NCI-H524 treated with DMSO at 0.1 percent for 48 hours (cell line): Measurements from ENCODE around the gene USE1.
"Not testable (repeated sequence)": the region's sequence is repeated elsewhere in the genome, so short reads cannot be mapped to it uniquely, and the experiment has no call there.

Experiments
- DNase-seq: peaks from one replicate; lab custom pipeline; 2025; lab: John Stamatoyannopoulos, UW

The USE1 gene, protein sequence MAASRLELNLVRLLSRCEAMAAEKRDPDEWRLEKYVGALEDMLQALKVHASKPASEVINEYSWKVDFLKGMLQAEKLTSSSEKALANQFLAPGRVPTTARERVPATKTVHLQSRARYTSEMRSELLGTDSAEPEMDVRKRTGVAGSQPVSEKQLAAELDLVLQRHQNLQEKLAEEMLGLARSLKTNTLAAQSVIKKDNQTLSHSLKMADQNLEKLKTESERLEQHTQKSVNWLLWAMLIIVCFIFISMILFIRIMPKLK

DNA sequence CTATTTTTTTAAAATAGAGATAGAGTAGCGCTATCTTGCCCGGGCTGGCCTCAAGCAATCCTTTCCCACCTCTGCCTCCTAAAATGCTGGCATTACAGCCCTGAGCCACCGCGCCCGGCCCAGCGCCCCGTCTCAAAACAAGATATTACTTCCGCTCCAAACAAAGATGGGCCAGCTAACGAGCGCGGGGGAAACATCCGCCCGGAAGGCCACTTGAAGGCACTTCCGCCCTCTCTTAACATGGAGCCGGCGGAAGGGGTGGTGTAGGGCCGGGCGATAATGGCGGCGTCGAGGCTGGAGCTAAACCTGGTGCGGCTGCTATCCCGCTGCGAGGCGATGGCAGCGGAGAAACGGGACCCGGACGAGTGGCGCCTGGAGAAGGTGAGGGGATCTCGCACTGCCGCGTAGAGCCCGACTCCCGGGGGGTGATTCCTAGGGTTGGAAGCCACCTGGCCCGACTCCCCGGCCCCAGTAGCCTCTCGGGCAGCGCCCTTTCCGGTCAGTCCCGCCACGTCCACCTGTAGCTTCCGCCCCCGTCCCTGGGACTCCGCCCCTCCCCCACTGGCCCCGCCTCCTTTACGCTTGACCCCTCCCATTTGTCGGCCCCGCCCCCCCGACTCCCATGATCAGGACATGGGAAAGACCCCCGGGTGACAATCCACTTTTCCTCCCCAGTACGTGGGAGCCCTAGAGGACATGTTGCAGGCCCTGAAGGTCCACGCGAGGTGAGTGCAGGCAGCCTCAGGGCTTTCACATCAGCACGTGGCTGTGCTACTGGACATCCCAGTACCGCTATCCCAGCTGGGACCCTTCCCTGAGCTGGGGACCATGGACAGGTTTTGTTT, at the start of gene USE1:
TSS of gene USE1 (plus strand) at position 231 of the 845 bp plus-strand sequence. CDS start at position 280, 49 bp downstream.
- DNase-seq: peak; percentile 83

DNA sequence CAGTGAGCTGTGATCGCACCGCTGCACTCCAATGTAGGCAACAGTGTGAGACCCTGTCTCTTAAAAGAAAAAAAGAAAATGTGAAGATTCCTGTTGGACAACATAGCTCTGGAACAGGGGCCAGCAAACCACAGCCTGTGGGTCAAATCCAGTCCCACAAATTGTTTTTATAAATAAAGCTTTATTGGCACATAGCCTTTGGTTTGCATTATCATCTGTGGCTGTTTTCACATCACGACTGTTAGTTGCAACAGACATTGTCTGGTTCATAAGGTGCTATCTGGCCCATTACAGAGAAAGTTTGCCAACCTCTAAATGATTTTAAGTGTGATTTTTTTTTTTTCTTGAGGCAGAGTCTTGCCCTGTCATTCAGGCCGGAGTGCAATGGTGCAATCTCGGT, 49.4 kb upstream of the USE1 start:
- no peak for DNase-seq

DNA sequence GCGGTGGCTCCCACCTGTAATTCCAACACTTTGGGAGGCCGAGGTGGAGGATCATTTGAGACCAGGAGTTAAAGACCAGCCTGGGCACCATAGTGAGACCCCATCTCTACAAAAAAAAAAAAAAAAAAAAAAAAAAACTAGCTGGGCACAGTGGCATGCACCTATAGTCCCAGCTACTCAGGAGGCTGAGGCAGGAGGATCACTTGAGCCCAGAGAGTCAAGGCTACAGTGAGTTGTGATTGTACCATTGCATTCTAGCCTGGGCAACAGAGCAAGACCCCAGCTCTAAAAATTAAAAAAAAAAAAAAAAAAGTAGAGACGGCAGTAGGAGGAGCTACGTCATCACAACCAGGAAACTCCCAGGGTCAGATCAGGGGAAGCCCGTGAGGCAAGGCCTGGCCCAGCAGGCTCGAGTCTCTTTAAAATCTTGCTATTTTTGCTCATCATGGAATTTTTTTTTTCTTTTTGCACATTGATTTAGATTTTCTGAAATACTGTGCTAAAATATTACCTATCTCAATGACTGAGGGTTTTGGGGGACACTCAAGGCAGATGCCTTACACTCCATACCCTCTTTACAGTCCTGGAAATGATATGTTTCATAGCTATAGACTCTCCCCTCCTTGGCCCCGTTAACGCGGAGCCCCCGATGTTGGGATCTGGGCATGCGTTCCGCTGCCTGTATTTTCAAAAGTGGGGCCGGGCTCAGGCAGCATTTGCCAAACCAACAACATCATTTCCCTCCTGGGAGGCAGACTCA, 44.4 kb upstream of the USE1 start:
- DNase-seq: no peak

DNA sequence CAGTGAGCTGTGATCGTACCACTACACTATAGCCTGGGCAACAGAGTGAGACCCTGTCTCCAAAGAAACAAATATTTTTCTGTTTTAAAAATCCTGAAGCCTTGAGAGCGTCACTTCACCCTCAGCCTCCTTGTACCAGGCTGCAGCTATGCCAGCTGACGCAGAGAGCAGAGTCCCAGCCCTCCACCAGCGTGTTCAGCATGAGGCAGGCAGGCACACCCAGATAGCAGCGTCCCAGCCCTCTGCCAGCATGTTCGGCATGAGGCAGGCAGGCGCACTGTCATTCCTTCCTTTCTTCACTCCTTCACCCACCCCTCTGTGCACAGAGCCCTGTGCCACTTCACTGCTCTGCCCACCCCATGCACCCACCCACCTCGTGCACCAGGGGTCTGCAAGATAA, 43.3 kb upstream of the USE1 start:
- no peak for DNase-seq

DNA sequence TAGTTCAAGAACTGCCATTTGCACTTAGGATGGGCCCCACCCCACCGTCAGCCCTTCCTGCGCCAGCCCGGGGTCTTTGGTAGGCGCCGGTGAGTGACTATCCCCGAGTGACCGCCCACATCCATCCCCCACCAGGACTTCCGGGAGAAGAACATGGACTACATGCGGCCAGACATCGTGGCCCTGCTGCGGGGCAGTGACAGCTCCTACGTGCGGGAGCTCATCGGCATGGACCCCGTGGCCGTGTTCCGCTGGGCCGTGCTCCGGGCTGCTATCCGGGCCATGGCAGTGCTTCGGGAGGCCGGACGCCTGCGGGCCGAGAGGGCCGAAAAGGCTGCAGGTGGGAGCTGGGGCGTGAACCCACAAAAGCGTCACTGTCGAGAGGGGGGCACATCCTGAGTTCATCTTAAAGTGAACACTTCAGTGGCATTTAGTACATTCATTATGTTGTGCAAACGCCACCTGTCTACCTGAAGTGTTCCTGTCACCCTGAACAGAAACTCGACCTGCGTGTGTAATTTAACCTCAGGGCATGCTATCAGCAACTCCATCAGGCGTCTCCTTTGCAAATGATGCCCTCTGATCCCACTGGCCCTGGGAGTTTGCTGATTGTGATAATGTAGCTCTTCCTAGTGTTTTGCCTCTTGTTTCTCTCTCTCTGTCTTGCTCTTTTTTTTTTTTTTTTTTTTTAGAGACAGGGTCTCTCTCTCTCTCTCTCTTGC, 42.4 kb upstream of the USE1 start:
- DNase-seq: no peak

DNA sequence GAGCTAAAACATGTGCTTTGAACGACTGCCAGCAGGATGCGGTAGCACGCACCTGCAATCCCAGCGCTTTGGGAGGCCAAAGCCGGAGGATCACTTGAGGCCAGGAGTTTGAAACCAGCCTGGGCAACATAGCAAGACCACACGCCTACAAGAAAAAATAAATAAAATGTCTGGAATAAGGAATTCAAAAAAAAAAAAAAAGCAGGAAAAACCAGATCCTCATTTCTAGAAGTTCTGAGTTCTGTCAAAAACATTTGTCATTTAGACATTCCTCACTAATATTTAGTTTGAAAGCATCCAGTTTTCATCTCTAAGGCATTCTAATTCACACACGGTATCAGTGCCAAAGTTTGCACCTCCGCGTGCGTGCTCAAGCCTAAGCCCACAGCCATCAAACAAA, 36.9 kb upstream of the USE1 start:
- DNase-seq: no peak

DNA sequence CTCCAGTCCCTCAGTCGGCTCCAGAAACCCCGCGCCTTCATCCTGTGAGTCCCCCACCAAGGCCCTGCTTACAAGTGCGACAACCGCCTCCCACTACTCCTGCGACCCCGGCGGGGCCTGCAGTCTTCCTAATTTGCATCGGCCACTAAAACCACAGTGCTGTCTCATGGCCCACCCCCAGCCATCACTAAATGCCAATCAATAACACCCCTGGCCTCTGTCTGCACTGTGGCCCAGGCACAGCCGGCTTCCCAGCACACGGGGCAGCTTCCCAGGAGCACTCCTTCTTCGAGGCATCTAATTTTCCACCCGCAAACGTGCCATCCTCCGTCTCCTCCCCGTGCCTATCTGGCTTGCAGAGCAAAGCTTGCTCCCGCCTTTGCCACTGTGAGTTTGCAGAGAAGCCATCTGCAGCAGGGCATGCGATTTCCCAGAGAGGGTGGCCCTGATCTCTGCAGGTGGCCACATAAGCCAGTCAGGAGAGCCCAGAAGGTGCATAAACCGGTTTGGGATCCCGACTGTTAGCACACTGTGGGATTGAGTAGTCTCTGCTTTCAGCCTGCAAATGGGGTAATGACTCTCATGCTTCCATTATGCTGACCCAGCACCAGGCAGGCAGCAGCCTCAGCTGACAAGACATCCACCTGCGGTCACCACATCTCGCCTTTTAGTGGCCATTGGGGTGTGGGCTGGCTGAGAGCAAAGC, 34.0 kb upstream of the USE1 start:
- DNase-seq: no peak

DNA sequence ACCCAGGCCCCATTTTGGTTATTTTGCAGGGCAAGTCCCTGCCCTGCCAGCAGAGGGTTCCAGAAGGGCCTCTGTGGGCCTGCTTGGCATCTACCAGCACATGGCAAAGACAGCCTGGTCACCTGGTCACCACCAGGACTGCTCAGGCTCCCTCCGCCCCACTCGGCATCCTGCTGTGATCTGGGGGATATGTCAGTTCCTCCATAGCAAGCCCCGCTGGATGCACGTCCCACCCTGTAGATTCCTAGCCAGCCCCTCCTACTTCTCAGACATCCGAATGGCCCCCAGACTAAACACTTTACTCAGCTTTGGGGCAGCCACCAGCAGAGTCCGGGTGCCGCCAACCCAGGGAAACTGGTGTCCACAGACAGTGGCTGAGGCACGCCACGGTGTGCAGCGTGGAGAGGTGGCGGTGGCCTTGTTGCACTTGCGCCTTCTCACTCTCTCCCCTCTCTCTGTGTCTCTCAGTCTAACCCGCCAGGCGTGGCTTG, 31.8 kb upstream of the USE1 start:
- DNase-seq: no peak

DNA sequence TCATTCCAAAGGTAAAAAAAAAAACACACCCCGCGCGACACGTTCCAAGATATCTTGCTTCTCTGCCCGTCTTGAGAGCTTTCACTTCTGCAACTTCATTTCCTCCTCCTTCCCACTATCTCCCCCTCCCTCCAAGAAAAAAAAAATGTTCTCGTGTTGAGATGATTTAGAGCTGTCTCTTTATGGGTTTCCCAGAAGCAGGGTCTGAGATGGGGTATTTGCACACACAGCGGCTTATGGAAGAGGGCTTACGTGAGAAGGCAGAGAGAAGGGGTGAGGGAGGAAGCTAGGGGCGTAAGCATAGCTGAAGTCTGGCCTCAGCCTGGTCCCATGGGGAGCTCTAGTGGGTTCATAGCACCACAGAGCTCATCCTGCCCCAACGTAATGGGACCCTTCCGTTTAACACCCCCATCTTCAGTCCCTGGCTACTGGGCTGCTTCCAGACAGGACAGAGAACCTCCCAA, 31.3 kb upstream of the USE1 start:
- no peak for DNase-seq

DNA sequence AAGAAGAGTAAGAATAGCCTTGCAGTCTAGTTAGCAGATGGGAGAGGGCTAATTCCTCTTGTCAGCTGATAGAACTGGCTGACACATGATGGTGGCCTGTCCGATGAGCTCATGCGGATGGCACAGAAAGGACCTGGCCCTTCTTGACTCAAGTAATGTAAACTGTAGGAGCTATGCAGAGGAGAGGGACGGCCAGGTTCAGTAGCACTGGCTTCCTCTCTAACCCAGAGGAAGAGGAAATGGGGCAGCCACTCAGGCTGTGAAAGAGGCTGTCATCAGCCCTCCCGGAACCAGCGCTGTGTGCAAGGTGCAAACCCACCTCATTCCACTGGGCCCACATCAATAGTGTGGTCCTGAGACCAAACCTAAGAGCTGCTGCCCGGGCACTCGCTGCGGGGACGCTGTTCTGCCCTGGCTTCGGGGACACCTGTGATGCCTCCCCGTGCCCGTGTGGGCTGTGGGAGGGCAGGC, 30.8 kb upstream of the USE1 start:
- DNase-seq: no peak

DNA sequence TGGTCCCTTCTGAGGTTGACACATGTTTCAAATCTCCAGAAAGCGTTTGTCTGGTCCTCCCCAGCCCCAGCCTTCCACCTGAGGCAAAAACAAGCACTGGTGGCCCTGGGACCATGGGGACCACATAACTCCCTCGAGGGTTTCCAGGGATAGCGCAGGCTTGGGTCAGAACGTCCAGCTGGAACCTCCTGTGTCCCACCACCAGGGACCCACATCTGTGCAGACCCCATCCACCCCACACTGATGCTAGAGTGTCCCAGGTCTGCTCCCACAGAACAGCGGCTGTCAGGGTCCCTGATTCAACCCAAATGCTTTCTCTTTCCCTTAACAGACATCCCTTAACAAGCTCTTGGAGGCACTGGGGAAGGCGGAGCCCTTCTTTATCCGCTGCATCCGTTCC, 29.6 kb upstream of the USE1 start:
- DNase-seq: no peak

DNA sequence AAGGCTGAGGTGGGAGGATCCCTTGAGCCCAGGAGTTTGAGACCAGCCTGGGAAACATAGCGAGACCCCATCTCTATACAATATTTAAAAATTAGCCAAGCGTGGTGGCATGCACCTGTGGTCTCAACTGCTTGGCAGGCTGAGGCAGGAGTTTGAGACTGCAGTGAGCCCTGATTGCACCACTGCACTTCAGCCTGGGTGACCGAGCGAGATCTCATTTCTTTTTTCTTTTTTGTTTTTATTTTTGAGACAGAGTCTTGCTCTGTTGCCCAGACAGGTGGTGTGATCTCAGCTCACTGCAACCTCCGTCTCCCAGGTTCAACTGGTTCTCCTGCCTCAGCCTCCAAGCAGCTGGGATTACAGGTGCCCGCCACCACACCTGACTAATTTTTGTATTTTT, 23.4 kb upstream of the USE1 start:
- not testable (repeated sequence) for DNase-seq

DNA sequence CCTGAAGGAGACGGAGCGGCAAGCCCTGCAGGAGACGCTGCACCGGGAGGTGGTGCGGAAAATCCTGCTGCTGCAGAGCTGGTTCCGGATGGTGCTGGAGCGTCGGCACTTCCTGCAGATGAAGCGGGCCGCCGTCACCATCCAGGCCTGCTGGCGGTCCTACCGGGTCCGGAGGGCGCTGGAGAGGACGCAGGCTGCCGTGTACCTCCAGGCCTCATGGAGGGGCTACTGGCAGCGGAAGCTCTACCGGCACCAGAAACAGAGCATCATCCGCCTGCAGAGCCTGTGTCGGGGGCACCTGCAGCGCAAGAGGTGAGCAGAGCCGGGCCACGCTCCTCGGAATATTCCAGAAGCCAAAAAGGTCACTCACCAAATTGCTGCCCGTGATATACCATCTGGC, 22.4 kb upstream of the USE1 start:
- no peak for DNase-seq

DNA sequence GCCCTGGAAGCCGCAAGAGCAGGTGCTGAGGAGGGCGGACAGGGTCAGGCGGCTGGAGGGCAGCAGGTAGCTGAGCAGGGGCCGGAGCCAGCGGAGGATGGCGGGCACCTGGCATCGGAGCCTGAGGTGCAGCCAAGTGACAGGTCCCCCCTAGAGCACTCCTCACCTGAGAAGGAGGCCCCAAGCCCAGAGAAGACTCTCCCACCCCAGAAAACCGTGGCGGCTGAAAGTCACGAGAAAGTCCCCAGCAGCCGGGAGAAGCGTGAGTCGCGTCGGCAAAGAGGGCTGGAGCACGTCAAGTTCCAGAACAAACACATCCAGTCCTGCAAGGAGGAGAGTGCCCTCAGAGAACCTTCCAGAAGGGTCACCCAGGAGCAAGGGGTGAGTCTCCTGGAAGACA, 20.5 kb upstream of the USE1 start:
- no peak for DNase-seq

DNA sequence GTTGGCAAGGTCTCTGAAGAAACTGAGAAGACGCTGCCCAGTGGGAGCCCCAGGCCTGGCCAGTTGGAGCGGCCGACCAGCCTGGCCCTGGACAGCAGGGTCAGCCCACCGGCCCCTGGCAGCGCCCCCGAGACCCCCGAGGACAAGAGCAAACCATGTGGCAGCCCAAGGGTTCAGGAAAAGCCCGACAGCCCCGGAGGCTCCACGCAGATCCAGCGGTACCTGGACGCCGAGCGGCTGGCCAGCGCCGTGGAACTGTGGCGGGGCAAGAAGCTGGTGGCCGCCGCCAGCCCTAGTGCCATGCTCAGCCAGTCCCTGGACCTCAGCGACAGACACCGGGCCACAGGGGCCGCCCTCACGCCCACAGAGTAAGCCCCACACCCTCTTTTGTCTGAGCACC, 20.1 kb upstream of the USE1 start:
- DNase-seq: no peak

DNA sequence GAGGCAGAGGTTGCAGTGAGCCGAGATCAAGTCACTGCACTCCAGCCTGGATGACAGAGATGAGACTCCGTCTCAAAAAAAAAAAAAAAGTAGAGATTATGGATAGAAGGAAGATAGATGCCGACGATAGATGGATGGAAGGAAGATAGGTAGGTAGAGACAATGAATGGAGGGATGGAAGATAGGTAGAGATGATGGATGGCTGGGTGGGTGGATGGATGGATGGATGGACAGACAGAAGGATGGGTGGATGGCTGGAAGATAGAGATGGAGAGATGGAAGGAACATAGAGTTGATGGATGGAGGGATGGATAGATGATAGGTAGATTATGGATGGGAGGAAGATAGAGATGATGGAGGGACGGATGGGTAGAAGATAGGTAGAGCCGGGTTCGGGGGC, 18.5 kb upstream of the USE1 start:
- DNase-seq: no peak

DNA sequence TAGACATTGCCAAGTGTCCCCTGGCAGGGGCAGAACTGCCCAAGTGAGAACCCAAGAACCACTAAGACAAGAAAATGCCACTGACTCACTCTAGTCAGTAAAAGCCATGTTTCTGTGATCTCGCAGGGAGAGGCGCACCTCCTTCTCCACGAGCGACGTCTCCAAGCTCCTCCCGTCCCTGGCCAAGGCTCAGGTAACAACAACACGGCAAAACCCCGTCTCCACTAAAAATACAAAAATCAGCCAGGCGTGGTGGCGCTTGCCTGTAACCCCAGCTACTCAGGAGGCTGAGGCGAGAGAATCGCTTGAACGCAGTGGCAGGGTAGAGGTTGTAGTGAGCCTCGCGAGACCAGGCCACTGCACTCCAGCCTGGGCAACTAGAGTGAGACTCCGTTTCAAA, 17.5 kb upstream of the USE1 start:
- no peak for DNase-seq

DNA sequence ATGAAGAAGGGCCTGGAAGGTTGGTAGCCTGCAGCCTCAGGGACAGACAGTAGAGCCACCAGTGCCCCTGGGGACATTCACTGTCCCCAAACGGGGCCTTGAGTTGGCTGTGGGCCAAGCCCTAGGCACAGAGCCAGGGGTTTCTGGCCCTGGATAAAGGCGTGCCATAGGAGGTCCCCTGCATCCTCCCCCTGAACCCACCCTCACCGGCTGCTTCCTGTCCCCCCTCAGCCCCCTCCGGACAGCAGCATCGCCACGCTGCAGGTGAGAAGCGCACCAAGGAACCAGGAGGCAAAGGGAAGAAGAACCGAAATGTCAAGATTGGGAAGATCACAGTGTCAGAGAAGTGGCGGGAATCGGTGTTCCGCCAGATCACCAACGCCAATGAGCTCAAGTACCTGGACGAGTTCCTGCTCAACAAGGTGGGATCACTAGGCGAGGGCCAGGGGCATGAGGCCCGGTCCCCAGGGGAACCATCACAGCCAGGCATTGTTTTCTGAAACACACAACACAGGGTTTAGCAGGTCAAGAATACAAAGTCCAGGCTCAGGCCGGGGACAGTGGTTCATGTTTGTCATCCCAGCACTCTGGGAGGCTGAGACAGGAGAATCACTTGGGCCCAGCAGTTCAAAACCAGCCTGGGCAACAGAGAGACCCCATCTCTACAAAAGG, 14.6 kb upstream of the USE1 start:
- DNase-seq: no peak

DNA sequence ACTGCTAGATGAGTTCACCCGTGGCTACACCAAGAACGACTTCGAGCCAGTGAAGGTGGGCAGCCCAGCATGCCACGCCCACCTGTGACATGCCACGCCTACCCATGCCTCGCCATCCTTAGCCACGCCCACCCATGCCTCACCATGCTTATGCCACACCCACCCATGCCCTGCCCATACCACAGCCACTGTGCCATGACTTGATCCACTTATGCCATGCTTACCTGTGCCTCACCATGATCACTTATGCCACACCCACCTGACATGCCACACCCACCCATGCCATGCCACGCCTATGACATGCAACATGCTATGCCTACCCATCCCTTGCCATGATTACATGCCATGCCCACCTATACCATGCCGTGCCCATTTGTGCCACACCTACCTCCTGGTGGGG, 12.9 kb upstream of the USE1 start:
- DNase-seq: no peak

DNA sequence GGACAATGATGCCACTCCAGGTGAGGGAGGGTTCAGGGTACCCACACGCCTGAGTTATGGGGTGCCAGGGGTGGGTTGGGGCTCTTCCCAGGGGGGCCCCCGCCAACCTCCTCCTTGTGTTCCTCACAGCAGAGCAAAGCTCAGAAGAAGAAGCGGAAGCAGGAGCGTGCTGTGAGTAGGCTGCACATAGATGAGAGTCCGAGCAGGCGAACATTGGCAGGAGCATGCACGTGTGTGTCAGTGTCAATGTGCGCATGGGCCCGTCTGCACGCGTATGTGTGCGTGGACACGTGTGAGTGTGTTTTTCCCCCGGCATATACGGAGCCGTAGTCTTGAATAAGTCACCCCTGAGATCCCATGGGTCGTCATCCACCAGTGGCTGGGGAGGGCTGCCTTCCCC, 12.4 kb upstream of the USE1 start:
- no peak for DNase-seq
